Tibial artery (tissue), 4 donors: Measurements from ENCODE around the gene RSL1D1.
"Not testable (repeated sequence)": the region's sequence is repeated elsewhere in the genome, so short reads cannot be mapped to it uniquely, and the experiment has no call there.

ENCODE experiments used
- DNase-seq, 2 donors: peaks; one replicate each; pipeline ENCODE4 v3.0.0-alpha.2; 2019
- H3K27ac ChIP-seq, 2 donors: fragments of 200-600 bp; sonication (generic) in 1 of 2; 1 replicate in 1 of 2; 2 replicates in 1 of 2; pipeline ENCODE4 v1.5.1; 2018 to 2019; ENCODE audit warnings: mild to moderate bottlenecking in 1 of 2
- H3K27me3 ChIP-seq, 2 donors: fragments of 200-600 bp; sonication (generic) in 1 of 2; one replicate each; pipeline versions ENCODE4 v1.5.1 to v1.6.0; 2016 to 2019
- H3K36me3 ChIP-seq, 3 donors: fragments of 200-600 bp; sonication (generic) in 2 of 3; one replicate each; pipeline ENCODE4 v1.5.1; 2016 to 2019; ENCODE audit warnings: mild to moderate bottlenecking in 2 of 3
- H3K4me1 ChIP-seq, 4 donors: fragments of 200-600 bp; sonication (generic) in 2 of 4; 1 replicate in 3 of 4; 2 replicates in 1 of 4; pipeline ENCODE4 v1.5.1; 2016 to 2019
- H3K4me3 ChIP-seq, 2 donors: fragments of 200-600 bp; sonication (generic) in 1 of 2; 1 replicate in 1 of 2; 2 replicates in 1 of 2; pipeline ENCODE4 v1.5.1; 2018 to 2019; ENCODE audit warnings: mild to moderate bottlenecking in 2 of 2
- H3K9me3 ChIP-seq, 3 donors: fragments of 200-600 bp; sonication (generic) in 1 of 3; one replicate each; pipeline ENCODE4 v1.5.1; 2016 to 2019
- CTCF ChIP-seq, 2 experiments: fragments of 200-600 bp in 1 of 2; fragments of 450-650 bp in 1 of 2; IDR thresholded peaks; one replicate each; pipeline ENCODE4 v1.5.1; 2017 to 2019; ENCODE audit warnings: antibody characterized with exemption in 2 of 2, mild to moderate bottlenecking in 1 of 2, moderate library complexity in 1 of 2
- intact Hi-C: fragments of 100-400 bp; cut with DNase I; formaldehyde crosslinking; loops from one replicate; pipeline ENCODE4 v1.15.0; 2023; ENCODE audit warnings: low total_unique reads

RSL1D1 gene

GRCh38 chr16:11824362-11824761, 27.0 kb downstream of the RSL1D1 start:
- DNase-seq: peak; percentile 65 to 76
- intact Hi-C loops: no loop called here
- no peak for TF ChIP-seq CTCF (IDR thresholded peaks at IDR 0.05)
- no peaks in the 10 kb centered on the region for H3K9me3 ChIP-seq
- H3K4me3 ChIP-seq: no peak overlapping the region
- H3K27ac ChIP-seq: peak overlapping the region in 1 of 2 donors; percentile 8
- H3K27me3 ChIP-seq: no peaks in the 10 kb centered on the region
- no peaks in the 10 kb centered on the region for H3K36me3 ChIP-seq
- H3K4me1 ChIP-seq: peaks cover 0 to 14% (median 6%) of the 10 kb centered on the region in 4 donors

- H3K4me3 ChIP-seq, H3K27me3 ChIP-seq, H3K36me3 ChIP-seq, H3K9me3 ChIP-seq, DNase-seq, intact Hi-C loops, H3K27ac ChIP-seq: not testable (repeated sequence)
- H3K4me1 ChIP-seq: peaks cover 0 to 14% (median 6%) of the 10 kb centered on the region in 4 donors
Observed at GRCh38 chr16:11823645-11824044, 27.7 kb downstream of the RSL1D1 start.

GRCh38 chr16:11819798-11820197, 31.5 kb downstream of the RSL1D1 start:
- Histone ChIP-seq H3K27me3 (no peaks in the 10 kb centered on the region), H3K4me3 (no peak overlapping the region), H3K36me3 (no peaks in the 10 kb centered on the region), H3K4me1 (peaks cover 0 to 9% (median 6%) of the 10 kb centered on the region in 4 donors), H3K9me3 (no peaks in the 10 kb centered on the region), H3K27ac (no peak overlapping the region)
- no peak for TF ChIP-seq CTCF (IDR thresholded peaks at IDR 0.05)
- intact Hi-C loops: loop anchor here (10.0 kb wide), 1 partner anchor 415 kb away; no protein-coding TSS in a partner anchor
- no peak for DNase-seq

GRCh38 chr16:11818970-11819369, 32.4 kb downstream of the RSL1D1 start:
- not testable (repeated sequence) for H3K4me1 ChIP-seq, H3K9me3 ChIP-seq, H3K36me3 ChIP-seq, DNase-seq, H3K27ac ChIP-seq, H3K4me3 ChIP-seq, H3K27me3 ChIP-seq
- intact Hi-C loops: loop anchor here (10.0 kb wide), 1 partner anchor 414 kb away; no protein-coding TSS in a partner anchor

GRCh38 chr16:11816123-11816522, 35.2 kb downstream of the RSL1D1 start:
- Histone ChIP-seq H3K4me1 (peaks cover 0 to 9% (median 0%) of the 10 kb centered on the region in 4 donors), H3K9me3 (no peaks in the 10 kb centered on the region), H3K27ac (no peak overlapping the region), H3K4me3 (no peak overlapping the region), H3K36me3 (no peaks in the 10 kb centered on the region), H3K27me3 (no peaks in the 10 kb centered on the region)
- TF ChIP-seq CTCF (IDR thresholded peaks at IDR 0.05): no peak
- no peak for DNase-seq
- intact Hi-C loops: loop anchor here (10.0 kb wide), 1 partner anchor 411 kb away; no protein-coding TSS in a partner anchor

GRCh38 chr16:11814800-11815199, 36.5 kb downstream of the RSL1D1 start:
- not testable (repeated sequence) for H3K36me3 ChIP-seq, H3K27ac ChIP-seq, H3K4me3 ChIP-seq, H3K27me3 ChIP-seq, H3K4me1 ChIP-seq, H3K9me3 ChIP-seq
- intact Hi-C loops: loop anchor here (10.0 kb wide), 1 partner anchor 410 kb away; no protein-coding TSS in a partner anchor
- DNase-seq: peak in 1 of 2 donors; percentile 44

- no peaks in the 10 kb centered on the region for H3K4me1 ChIP-seq
- intact Hi-C loops: no loop called here
- no peak for TF ChIP-seq CTCF (IDR thresholded peaks at IDR 0.05)
- no peaks in the 10 kb centered on the region for H3K36me3 ChIP-seq
- H3K4me3 ChIP-seq: no peak overlapping the region
- H3K27me3 ChIP-seq: peaks cover 0 to 4% of the 10 kb centered on the region in 2 donors
- DNase-seq: no peak
- H3K27ac ChIP-seq: no peak overlapping the region
- no peaks in the 10 kb centered on the region for H3K9me3 ChIP-seq
Observed at GRCh38 chr16:11806721-11807120, 44.6 kb downstream of the RSL1D1 start.
